GM10266 (cell line): Measurements from ENCODE around the gene SRSF12.

ENCODE experiments used
- DNase-seq: peaks from one replicate; pipeline ENCODE4 v3.0.0; 2012; ENCODE audit errors: extremely low spot score
- CTCF ChIP-seq: IDR thresholded peaks from 2 replicates; pipeline ENCODE4 v1.5.1; 2012; ENCODE audit warnings: mild to moderate bottlenecking, low read depth; ENCODE audit not compliant: control insufficient read depth, insufficient read depth; ENCODE audit errors: missing control alignments

SRSF12 gene

GRCh38 chr6:89100114-89100513, 17.8 kb downstream of the SRSF12 start:
- no peak for DNase-seq
- TF ChIP-seq CTCF, result no peak

GRCh38 chr6:89098461-89098860, 19.4 kb downstream of the SRSF12 start:
- no peak for DNase-seq
- no peak for TF ChIP-seq CTCF

DNA sequence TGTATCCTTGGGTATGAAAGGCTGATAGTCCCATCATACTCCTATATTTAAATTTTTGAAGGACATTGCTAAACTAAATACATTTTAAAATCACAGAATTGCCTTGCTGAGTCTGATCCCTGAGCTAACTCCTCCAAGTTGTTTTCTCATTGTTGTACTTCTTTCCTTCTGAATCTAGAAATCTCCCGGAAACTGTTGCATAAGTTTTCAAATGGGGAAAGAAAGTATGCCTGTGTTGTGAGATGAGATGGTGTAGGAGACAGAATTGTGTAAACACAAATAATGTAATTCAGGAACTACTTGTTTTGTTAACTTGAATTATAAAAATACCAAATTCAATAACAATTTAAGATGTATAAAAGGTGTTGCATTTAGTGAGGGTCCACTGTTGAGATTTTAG, 30.0 kb downstream of the SRSF12 start:
- no peak for DNase-seq
- TF ChIP-seq CTCF, result no peak

- DNase-seq, result no peak
- no peak for TF ChIP-seq CTCF
Measured at GRCh38 chr6:89085409-89086205, 32.3 kb downstream of the SRSF12 start.

- no peak for DNase-seq
- TF ChIP-seq CTCF, result no peak
Measured at GRCh38 chr6:89084954-89085353, 32.9 kb downstream of the SRSF12 start.

- no peak for TF ChIP-seq CTCF
Measured at GRCh38 chr6:89084542-89084941, 33.3 kb downstream of the SRSF12 start.

GRCh38 chr6:89082486-89082891, 35.4 kb downstream of the SRSF12 start:
- DNase-seq, result no peak
- TF ChIP-seq CTCF, result no peak

More at GRCh38 chr6:89084542-89084941, 33.3 kb downstream of the SRSF12 start:
- DNase-seq, result no peak
